ENCODE data around the gene OR13J1.

DNA sequence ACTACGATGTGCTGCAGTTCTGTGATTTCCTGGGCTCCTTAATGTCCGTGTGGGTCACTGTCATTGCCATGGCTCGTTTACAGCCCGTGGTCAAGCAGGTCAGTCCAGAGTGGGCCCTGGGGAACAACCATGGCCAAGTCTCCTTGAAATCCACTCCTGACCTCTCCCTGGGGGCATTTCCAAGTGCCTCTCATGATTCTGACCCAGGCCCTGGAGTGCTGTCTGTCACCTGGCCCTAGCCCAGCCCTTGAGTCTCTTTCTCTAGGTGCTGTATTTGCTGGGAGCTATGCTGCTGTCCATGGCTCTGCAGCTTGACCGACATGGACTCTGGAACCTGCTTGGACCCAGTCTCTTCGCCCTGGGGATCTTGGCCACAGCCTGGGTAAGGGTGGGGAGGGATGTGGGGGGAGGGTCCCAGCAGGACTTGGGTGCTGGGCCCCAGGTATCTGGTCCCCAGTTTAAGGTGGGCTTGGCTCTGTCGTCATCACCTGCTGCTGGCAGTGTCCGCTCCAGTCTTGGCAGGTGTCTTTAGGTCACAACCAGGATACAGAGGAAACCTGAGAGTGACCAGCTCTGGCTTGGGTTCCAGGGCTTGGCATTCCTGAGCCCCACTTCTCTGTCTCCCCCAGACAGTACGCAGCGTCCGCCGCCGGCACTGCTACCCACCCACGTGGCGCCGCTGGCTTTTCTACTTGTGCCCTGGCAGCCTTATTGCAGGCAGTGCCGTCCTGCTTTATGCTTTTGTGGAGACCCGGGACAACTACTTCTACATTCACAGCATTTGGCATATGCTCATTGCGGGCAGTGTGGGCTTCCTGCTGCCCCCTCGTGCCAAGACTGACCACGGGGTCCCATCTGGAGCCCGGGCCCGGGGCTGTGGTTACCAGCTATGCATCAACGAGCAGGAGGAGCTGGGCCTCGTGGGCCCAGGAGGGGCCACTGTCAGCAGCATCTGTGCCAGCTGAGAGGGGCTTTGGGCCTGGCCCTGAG lies 17.0 kb downstream of the OR13J1 start:
- TF ChIP-seq, protein P1, sequence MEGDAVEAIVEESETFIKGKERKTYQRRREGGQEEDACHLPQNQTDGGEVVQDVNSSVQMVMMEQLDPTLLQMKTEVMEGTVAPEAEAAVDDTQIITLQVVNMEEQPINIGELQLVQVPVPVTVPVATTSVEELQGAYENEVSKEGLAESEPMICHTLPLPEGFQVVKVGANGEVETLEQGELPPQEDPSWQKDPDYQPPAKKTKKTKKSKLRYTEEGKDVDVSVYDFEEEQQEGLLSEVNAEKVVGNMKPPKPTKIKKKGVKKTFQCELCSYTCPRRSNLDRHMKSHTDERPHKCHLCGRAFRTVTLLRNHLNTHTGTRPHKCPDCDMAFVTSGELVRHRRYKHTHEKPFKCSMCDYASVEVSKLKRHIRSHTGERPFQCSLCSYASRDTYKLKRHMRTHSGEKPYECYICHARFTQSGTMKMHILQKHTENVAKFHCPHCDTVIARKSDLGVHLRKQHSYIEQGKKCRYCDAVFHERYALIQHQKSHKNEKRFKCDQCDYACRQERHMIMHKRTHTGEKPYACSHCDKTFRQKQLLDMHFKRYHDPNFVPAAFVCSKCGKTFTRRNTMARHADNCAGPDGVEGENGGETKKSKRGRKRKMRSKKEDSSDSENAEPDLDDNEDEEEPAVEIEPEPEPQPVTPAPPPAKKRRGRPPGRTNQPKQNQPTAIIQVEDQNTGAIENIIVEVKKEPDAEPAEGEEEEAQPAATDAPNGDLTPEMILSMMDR (IDR thresholded peaks at IDR 0.05) = no peak
- no peak for TF ChIP-seq POLR2A (IDR thresholded peaks at IDR 0.05)
